Kidney (tissue), 14 donors: Measurements from ENCODE around the gene ASB10. TPM values are rescaled to one million over a fixed set of nuclear protein-coding genes. Genes with fewer than 3 reads are reported as not detected.

Experiments used
- DNase-seq, 5 donors: peaks; one replicate each; pipeline ENCODE4 v3.0.0-alpha.2; 2013 to 2020
- FAIRE-seq: peaks from 2 replicates; lab custom pipeline; 2012; peaks lifted over from hg19 to GRCh38; lab: Jason Lieb, UNC
- H3K27ac ChIP-seq, 2 donors: one replicate each; pipeline ENCODE4 v1.7.0; 2013; ENCODE audit warnings: low read depth in 2 of 2, low read length in 2 of 2, inconsistent platforms in 1 of 2
- H3K27me3 ChIP-seq: one replicate; pipeline ENCODE4 v1.7.1; 2013; ENCODE audit warnings: low read length, inconsistent platforms; ENCODE audit not compliant: control insufficient read depth, insufficient read depth
- H3K36me3 ChIP-seq, 3 donors: one replicate each; pipeline versions ENCODE4 v1.7.0 to v1.7.1; 2013; ENCODE audit warnings: low read length in 3 of 3, control low read depth in 1 of 3, inconsistent platforms in 1 of 3; ENCODE audit not compliant: insufficient read depth in 3 of 3, control insufficient read depth in 2 of 3
- H3K4me1 ChIP-seq, 3 donors: one replicate each; pipeline versions ENCODE4 v1.7.0 to v1.7.1; 2013; ENCODE audit warnings: low read length in 3 of 3, inconsistent platforms in 1 of 3, low read depth in 1 of 3; ENCODE audit not compliant: control insufficient read depth in 2 of 3, insufficient read depth in 2 of 3
- H3K4me3 ChIP-seq, 3 donors: one replicate each; pipeline versions ENCODE4 v1.7.0 to v1.8.1; 2013; ENCODE audit warnings: low read length in 3 of 3, control low read depth in 1 of 3, inconsistent platforms in 1 of 3
- H3K9ac ChIP-seq, 3 donors: one replicate each; pipeline versions ENCODE4 v1.7.0 to v1.7.1; 2013; ENCODE audit warnings: low read length in 3 of 3, control low read depth in 1 of 3, inconsistent platforms in 1 of 3
- H3K9me3 ChIP-seq, 3 donors: one replicate each; pipeline versions ENCODE4 v1.7.0 to v1.7.1; 2013; ENCODE audit warnings: low read length in 3 of 3, control low read depth in 1 of 3, inconsistent platforms in 1 of 3; ENCODE audit not compliant: control insufficient read depth in 2 of 3, insufficient read depth in 1 of 3
- CTCF ChIP-seq: IDR thresholded peaks from 3 replicates; pipeline ENCODE4 v1.5.1; 2012; ENCODE audit warnings: mild to moderate bottlenecking, moderate library complexity, borderline replicate concordance; ENCODE audit not compliant: insufficient read depth; ENCODE audit errors: extremely low read depth
- intact Hi-C: fragments of 100-400 bp; cut with DNase I; formaldehyde crosslinking; loops from one replicate; pipeline ENCODE4 v1.11.1; 2022
- polyA plus RNA-seq: library from polyadenylated mRNA; stranded (reverse); fragments of 350-450 nt; fragmentation: Illumina TruSeq; extraction: RNeasy Lipid Tissue Mini Kit (QIAGEN cat#74804); gene quantifications from one replicate; pipeline ENCODE4 v1.2.3, GENCODE V29; 2014; ENCODE audit warnings: low read depth, low replicate concordance; ENCODE audit not compliant: insufficient read depth
- total RNA-seq: library from RNA; stranded (reverse); fragmentation: NEBNext Ultra II Directional; extraction: Animal tissue kit (Norgen Biotek cat#: 25700); gene quantifications from one replicate; pipeline ENCODE4 v1.2.1, GENCODE V29; 2021
- donor health status: control.
- donor health status: control.
- donor health status: control.
- donor health status: control.
- donor health status: control.
- donor health status: DM: yes; HTN: yes; CAD: no.
- donor health status: Normal renal cell carcinoma (clear cell type).

Gene ASB10
- total and polyA plus RNA-seq, 2 donors from 2014 or later = 0.22 TPM; not detected in 1

- no peak for TF ChIP-seq CTCF
- no peak overlapping the region for H3K4me3 ChIP-seq
- no peak overlapping the region for H3K27ac ChIP-seq
- DNase-seq (no peak), FAIRE-seq (no peak)
- H3K4me1 ChIP-seq = peaks cover 2 to 13% (median 7%) of the 10 kb centered on the region in 3 donors
- H3K9me3 ChIP-seq = no peaks in the 10 kb centered on the region
- no peak overlapping the region for H3K9ac ChIP-seq
- no peaks in the 10 kb centered on the region for H3K27me3 ChIP-seq
- intact Hi-C loops = no loop called here
- H3K36me3 ChIP-seq = peaks cover 6 to 41% (median 40%) of the 10 kb centered on the region in 3 donors
Measured at GRCh38 chr7:151223728-151224127, 36.7 kb upstream of the ASB10 start.

GRCh38 chr7:151218170-151218569 is 31.1 kb upstream of the ASB10 start:
- FAIRE-seq (no peak), DNase-seq (no peak)
- Histone ChIP-seq H3K9ac (no peak overlapping the region), H3K4me3 (no peak overlapping the region), H3K36me3 (peaks cover 10 to 58% (median 53%) of the 10 kb centered on the region in 3 donors), H3K27me3 (no peaks in the 10 kb centered on the region), H3K9me3 (no peaks in the 10 kb centered on the region), H3K4me1 (no peaks in the 10 kb centered on the region), H3K27ac (no peak overlapping the region)
- no peak for TF ChIP-seq CTCF
- intact Hi-C loops = no loop called here

GRCh38 chr7:151215396-151215795 is 28.3 kb upstream of the ASB10 start:
- no peak overlapping the region for H3K9ac ChIP-seq
- no peak for FAIRE-seq
- DNase-seq = no peak
- TF ChIP-seq CTCF = no peak
- H3K4me3 ChIP-seq = no peak overlapping the region
- no peaks in the 10 kb centered on the region for H3K9me3 ChIP-seq
- no peaks in the 10 kb centered on the region for H3K27me3 ChIP-seq
- no peaks in the 10 kb centered on the region for H3K4me1 ChIP-seq
- H3K27ac ChIP-seq = no peak overlapping the region
- intact Hi-C loops = no loop called here
- peaks cover 6 to 44% (median 40%) of the 10 kb centered on the region in 3 donors for H3K36me3 ChIP-seq

- H3K9ac ChIP-seq = no peak overlapping the region
Measured at GRCh38 chr7:151213826-151214225, 26.8 kb upstream of the ASB10 start.

More at GRCh38 chr7:151213826-151214225, 26.8 kb upstream of the ASB10 start:
- Histone ChIP-seq H3K4me1 (no peaks in the 10 kb centered on the region), H3K27me3 (no peaks in the 10 kb centered on the region), H3K36me3 (peaks cover 6 to 35% (median 32%) of the 10 kb centered on the region in 3 donors), H3K27ac (no peak overlapping the region), H3K9me3 (no peaks in the 10 kb centered on the region), H3K4me3 (no peak overlapping the region)
- DNase-seq = no peak
- TF ChIP-seq CTCF = no peak
- intact Hi-C loops = no loop called here
- no peak for FAIRE-seq
